HFFc6 (cell line): ENCODE results near the gene ZNF471. TPM values are rescaled to one million over a fixed set of nuclear protein-coding genes. Genes with fewer than 3 reads are reported as not detected.

Source experiments
- DNase-seq: peaks from one replicate; pipeline ENCODE4 v3.0.0-alpha.2; 2018
- H3K27ac Mint-ChIP-seq: 2 replicates; pipeline ENCODE4 v1.8.0; 2020; ENCODE audit warnings: mild to moderate bottlenecking, mixed read lengths
- H3K27me3 Mint-ChIP-seq: 2 replicates; pipeline ENCODE4 v1.8.0; 2021; ENCODE audit warnings: mild to moderate bottlenecking, moderate library complexity, mixed read lengths; ENCODE audit not compliant: insufficient read depth
- H3K36me3 Mint-ChIP-seq: 2 replicates; pipeline ENCODE4 v1.8.0; 2021; ENCODE audit warnings: low read depth, mixed read lengths
- H3K4me1 Mint-ChIP-seq: 2 replicates; pipeline ENCODE4 v1.8.0; 2020; ENCODE audit warnings: low read depth, mixed read lengths
- H3K4me3 Mint-ChIP-seq: 2 replicates; pipeline ENCODE4 v1.8.0; 2020; ENCODE audit warnings: mild to moderate bottlenecking, moderate library complexity, mixed read lengths
- H3K9me3 Mint-ChIP-seq: 2 replicates; pipeline ENCODE4 v1.8.0; 2020; ENCODE audit warnings: mild to moderate bottlenecking, mixed read lengths
- total RNA-seq, 6 experiments: library from RNA; stranded (reverse); fragmentation: NEBNext Ultra II Directional; extraction: Animal tissue kit (Norgen Biotek cat#: 25700); gene quantifications; 2 replicates in 1 of 6; 3 replicates in 5 of 6; pipeline ENCODE4 v1.2.3, GENCODE V29; 2021
- TF ChIP-seq, protein P1 (sequence below): fragments of 200-600 bp; sonication (generic); IDR thresholded peaks from 2 replicates; pipeline ENCODE4 v1.5.0; 2021; ENCODE audit warnings: antibody characterized with exemption, mild to moderate bottlenecking

ZNF471 gene
- total RNA-seq, 6 experiments from 2014 or later, result 2.0 to 2.8 (median 2.3) TPM

DNA sequence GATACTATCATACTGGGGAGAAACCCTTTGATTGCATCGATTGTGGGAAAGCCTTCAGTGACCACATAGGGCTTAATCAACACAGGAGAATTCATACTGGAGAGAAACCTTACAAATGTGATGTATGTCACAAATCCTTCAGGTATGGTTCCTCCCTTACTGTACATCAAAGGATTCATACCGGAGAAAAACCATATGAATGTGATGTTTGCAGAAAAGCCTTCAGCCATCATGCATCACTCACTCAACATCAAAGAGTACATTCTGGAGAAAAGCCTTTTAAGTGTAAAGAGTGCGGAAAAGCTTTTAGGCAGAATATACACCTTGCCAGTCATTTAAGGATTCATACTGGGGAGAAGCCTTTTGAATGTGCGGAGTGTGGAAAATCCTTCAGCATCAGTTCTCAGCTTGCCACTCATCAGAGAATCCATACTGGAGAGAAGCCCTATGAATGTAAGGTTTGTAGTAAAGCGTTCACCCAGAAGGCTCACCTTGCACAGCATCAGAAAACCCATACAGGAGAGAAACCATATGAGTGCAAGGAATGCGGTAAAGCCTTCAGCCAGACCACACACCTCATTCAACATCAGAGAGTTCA, 46.7 kb downstream of the ZNF471 start:
- Mint-ChIP-seq H3K9me3 (peaks cover 81% of the 10 kb centered on the region), H3K27me3 (no peaks in the 10 kb centered on the region), H3K27ac (no peak overlapping the region), H3K36me3 (peaks cover 76% of the 10 kb centered on the region), H3K4me1 (no peaks in the 10 kb centered on the region), H3K4me3 (no peak overlapping the region)
- TF ChIP-seq, protein P1, sequence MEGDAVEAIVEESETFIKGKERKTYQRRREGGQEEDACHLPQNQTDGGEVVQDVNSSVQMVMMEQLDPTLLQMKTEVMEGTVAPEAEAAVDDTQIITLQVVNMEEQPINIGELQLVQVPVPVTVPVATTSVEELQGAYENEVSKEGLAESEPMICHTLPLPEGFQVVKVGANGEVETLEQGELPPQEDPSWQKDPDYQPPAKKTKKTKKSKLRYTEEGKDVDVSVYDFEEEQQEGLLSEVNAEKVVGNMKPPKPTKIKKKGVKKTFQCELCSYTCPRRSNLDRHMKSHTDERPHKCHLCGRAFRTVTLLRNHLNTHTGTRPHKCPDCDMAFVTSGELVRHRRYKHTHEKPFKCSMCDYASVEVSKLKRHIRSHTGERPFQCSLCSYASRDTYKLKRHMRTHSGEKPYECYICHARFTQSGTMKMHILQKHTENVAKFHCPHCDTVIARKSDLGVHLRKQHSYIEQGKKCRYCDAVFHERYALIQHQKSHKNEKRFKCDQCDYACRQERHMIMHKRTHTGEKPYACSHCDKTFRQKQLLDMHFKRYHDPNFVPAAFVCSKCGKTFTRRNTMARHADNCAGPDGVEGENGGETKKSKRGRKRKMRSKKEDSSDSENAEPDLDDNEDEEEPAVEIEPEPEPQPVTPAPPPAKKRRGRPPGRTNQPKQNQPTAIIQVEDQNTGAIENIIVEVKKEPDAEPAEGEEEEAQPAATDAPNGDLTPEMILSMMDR, result no peak
- DNase-seq, result no peak

- Mint-ChIP-seq H3K27me3 (no peaks in the 10 kb centered on the region; the same call in none of the 2 replicates), H3K9me3 (peaks cover 95% of the 10 kb centered on the region), H3K36me3 (peaks cover 74% of the 10 kb centered on the region), H3K27ac (no peak overlapping the region), H3K4me3 (no peak overlapping the region), H3K4me1 (peaks cover 4% of the 10 kb centered on the region)
- DNase-seq, result no peak
- TF ChIP-seq, protein P1, result no peak
Measured at GRCh38 chr19:56562766-56563165, 55.1 kb downstream of the ZNF471 start.

GRCh38 chr19:56566904-56567273, 59.2 kb downstream of the ZNF471 start:
- Mint-ChIP-seq H3K4me1 (peaks cover 7% of the 10 kb centered on the region), H3K27me3 (no peaks in the 10 kb centered on the region; the same call in 1 of the 2 replicates), H3K9me3 (peaks cover 86% of the 10 kb centered on the region), H3K36me3 (peaks cover 64% of the 10 kb centered on the region), H3K27ac (peak overlapping the region; percentile 86), H3K4me3 (peak overlapping the region; percentile 98)
- TF ChIP-seq, protein P1, result no peak
- peak; percentile 12 for DNase-seq

GRCh38 chr19:56567274-56568120, 59.8 kb downstream of the ZNF471 start, which contains the start of gene ZNF470:
TSS of gene ZNF470 (plus strand) at chr19:56567468. CDS start at chr19:56570312, 2,844 bp downstream.
- Mint-ChIP-seq H3K9me3 (peaks cover 82% of the 10 kb centered on the region), H3K27me3 (no peaks in the 10 kb centered on the region; the same call in 1 of the 2 replicates), H3K27ac (peak within 1 kb of the TSS; percentile 86), H3K4me1 (peaks cover 7% of the 10 kb centered on the region), H3K36me3 (peaks cover 61% of the 10 kb centered on the region), H3K4me3 (peak within 1 kb of the TSS; percentile 98)
- TF ChIP-seq, protein P1, result no peak
- peak; percentile 89 for DNase-seq

GRCh38 chr19:56572589-56572988, 64.9 kb downstream of the ZNF471 start:
- no peak overlapping the region for H3K27ac Mint-ChIP-seq
- H3K4me1 Mint-ChIP-seq, result peaks cover 5% of the 10 kb centered on the region
- no peaks in the 10 kb centered on the region for H3K27me3 Mint-ChIP-seq
- H3K36me3 Mint-ChIP-seq, result peaks cover 83% of the 10 kb centered on the region
- no peak overlapping the region for H3K4me3 Mint-ChIP-seq
- TF ChIP-seq, protein P1, result no peak
- H3K9me3 Mint-ChIP-seq, result peaks cover 86% of the 10 kb centered on the region
- DNase-seq, result no peak
